SJSA1 (cell line): ENCODE results near the gene GADD45GIP1. TPM values are rescaled to one million over a fixed set of nuclear protein-coding genes. Genes with fewer than 3 reads are reported as not detected.
"Not testable (repeated sequence)": the region's sequence is repeated elsewhere in the genome, so short reads cannot be mapped to it uniquely, and the experiment has no call there.

Experiments used
- DNase-seq, 2 experiments: peaks; one replicate each; pipeline ENCODE4 v3.0.0-alpha.2; 2015 to 2020; ENCODE audit warnings: low spot score in 2 of 2, low read depth in 1 of 2
- H3K27ac ChIP-seq: fragments of 250-450 bp; sonication (Bioruptor Pico); 2 replicates; pipeline ENCODE4 v1.5.1; 2020; ENCODE audit warnings: mild to moderate bottlenecking, moderate library complexity
- H3K27me3 ChIP-seq: fragments of 250-450 bp; sonication (Bioruptor Pico); replicated peaks from 2 replicates; pipeline ENCODE4 v1.5.1; 2020; ENCODE audit warnings: mild to moderate bottlenecking, moderate library complexity
- H3K36me3 ChIP-seq: fragments of 250-450 bp; sonication (Bioruptor Pico); 2 replicates; pipeline ENCODE4 v1.5.1; 2020; ENCODE audit warnings: mild to moderate bottlenecking
- H3K4me1 ChIP-seq: fragments of 250-450 bp; sonication (Bioruptor Pico); replicated peaks from 2 replicates; pipeline ENCODE4 v1.6.1; 2021; ENCODE audit warnings: mild to moderate bottlenecking
- H3K4me3 ChIP-seq: fragments of 250-450 bp; sonication (Bioruptor Pico); 2 replicates; pipeline ENCODE4 v1.5.1; 2020; ENCODE audit warnings: mild to moderate bottlenecking
- H3K9me3 ChIP-seq: fragments of 250-450 bp; sonication (Bioruptor Pico); replicated peaks from 2 replicates; pipeline ENCODE4 v1.5.1; 2020; ENCODE audit warnings: mild to moderate bottlenecking
- total RNA-seq: library from RNA; depleted of rRNA; stranded (reverse); fragments of >200 nt; shearing (Covaris generic); gene quantifications from 2 replicates; pipeline ENCODE4 v1.2.3, GENCODE V29; 2014

GADD45GIP1 gene
- total RNA-seq, 1 experiment from 2014 or later, result 75.7 TPM

DNA sequence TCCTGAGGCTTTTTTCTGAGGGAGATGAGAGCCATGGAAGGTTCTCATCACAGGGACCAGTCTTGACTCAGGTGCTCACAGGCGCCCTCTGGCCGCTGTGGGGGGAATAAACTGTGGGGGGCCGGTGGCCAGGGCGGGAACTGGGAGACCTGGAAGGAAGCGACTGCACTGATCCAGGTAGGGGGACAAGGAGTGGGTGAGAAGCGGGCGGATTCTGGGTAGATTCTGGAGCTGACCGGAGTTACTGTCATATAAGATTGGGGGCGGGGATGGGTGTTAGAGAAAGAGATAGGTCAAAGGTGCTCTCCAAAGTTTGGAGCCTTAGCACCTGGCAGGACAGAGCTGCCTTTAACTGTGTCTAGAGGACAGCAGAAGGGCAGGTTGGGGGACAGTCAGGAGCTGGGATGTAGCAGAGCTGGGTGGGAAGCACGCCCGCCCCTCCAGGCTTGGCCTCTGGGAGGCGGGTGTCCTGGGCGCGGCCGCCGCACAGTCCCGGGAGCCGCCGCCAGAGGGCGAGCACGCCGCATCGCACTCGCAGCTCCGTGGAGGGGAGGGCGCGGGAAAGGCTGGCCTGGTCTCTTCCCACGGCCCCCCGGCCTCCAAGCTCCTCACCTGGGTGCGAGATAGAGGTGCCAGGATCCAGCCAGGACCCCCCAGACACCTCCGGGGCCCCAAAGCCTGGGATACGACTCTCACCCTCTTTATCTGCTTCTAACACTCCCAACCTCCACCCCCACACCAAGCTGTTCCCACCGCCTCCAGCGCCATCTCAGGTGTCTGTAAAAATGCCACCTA is 8.2 kb upstream of the GADD45GIP1 start:
- DNase-seq, result peak; percentile 82 to 87

GRCh38 chr19:12959481-12959880 is 2.5 kb upstream of the GADD45GIP1 start:
- Histone ChIP-seq H3K9me3 (no peaks in the 10 kb centered on the region), H3K36me3 (peaks cover 24% of the 10 kb centered on the region), H3K4me3 (no peak overlapping the region), H3K27ac (no peak overlapping the region), H3K4me1 (peaks cover 10% of the 10 kb centered on the region), H3K27me3 (no peaks in the 10 kb centered on the region)
- DNase-seq, result no peak

More for the DNA sequence above, 8.2 kb upstream of the GADD45GIP1 start:
- Histone ChIP-seq H3K36me3 (no peaks in the 10 kb centered on the region), H3K9me3 (no peaks in the 10 kb centered on the region), H3K27ac (no peak overlapping the region), H3K4me3 (peak overlapping the region; percentile 24), H3K27me3 (no peaks in the 10 kb centered on the region), H3K4me1 (peaks cover 7% of the 10 kb centered on the region)

GRCh38 chr19:12957389-12957952 is 448 bp upstream of the GADD45GIP1 start:
- Histone ChIP-seq H3K4me3 (peak overlapping the region; percentile 96), H3K4me1 (peaks cover 13% of the 10 kb centered on the region), H3K27ac (peak overlapping the region; percentile 78; the same call in 1 of the 2 replicates), H3K36me3 (peaks cover 45% of the 10 kb centered on the region)
- H3K9me3 ChIP-seq, H3K27me3 ChIP-seq, DNase-seq: not testable (repeated sequence)

DNA sequence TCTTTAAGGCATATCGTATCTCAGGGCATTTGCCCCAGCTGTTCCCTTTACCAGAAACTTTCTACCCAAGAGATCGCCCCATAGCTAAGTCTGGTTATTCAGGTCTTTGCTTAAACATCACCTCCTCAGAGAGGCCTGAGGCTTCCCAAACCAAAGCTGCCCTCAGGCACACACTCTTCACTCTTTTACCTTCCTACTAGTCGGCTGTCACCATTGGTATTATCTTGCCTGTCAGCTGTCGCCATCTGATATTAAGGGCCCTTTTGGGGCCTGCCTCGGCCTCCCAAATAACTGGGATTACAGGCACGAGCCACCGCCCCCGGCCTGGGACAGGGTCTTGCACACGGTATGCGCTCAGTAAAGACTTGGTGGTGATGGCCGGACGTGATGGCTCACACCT is 1.0 kb downstream of the GADD45GIP1 start:
- no peak overlapping the region for H3K27ac ChIP-seq
- H3K4me3 ChIP-seq, result peak overlapping the region; percentile 96
- no peaks in the 10 kb centered on the region for H3K27me3 ChIP-seq
- H3K9me3 ChIP-seq, result no peaks in the 10 kb centered on the region
- H3K36me3 ChIP-seq, result peaks cover 59% of the 10 kb centered on the region
- H3K4me1 ChIP-seq, result peaks cover 15% of the 10 kb centered on the region
- DNase-seq, result no peak

- not testable (repeated sequence) for H3K9me3 ChIP-seq, DNase-seq, H3K27ac ChIP-seq, H3K4me3 ChIP-seq, H3K27me3 ChIP-seq
- Histone ChIP-seq H3K4me1 (peaks cover 15% of the 10 kb centered on the region), H3K36me3 (peaks cover 63% of the 10 kb centered on the region)
Measured at GRCh38 chr19:12955575-12955974, 1.4 kb downstream of the GADD45GIP1 start.

DNA sequence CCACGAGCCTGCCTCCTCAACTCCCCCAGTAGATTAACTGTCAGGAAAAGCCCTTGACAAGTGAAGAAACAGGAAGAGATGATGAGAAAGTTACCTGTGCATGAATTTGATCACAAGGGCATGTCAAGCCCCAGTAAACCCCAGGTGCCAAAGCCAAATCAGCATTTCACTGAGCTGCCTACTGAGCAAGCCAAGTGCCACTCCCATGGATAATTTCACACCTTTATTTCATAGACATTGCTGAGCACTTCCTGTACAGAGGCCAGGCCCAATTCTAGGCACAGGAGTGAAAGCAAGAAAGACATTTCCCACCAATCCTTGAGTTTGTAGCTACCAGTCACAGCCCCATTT is 2.4 kb downstream of the GADD45GIP1 start:
- Histone ChIP-seq H3K4me3 (no peak overlapping the region), H3K9me3 (no peaks in the 10 kb centered on the region), H3K36me3 (peaks cover 73% of the 10 kb centered on the region), H3K4me1 (peaks cover 15% of the 10 kb centered on the region), H3K27ac (no peak overlapping the region), H3K27me3 (no peaks in the 10 kb centered on the region)
- no peak for DNase-seq

GRCh38 chr19:12953799-12954611 is 3.0 kb downstream of the GADD45GIP1 start:
- Histone ChIP-seq H3K9me3 (no peaks in the 10 kb centered on the region), H3K27ac (no peak overlapping the region), H3K4me3 (no peak overlapping the region), H3K4me1 (peaks cover 15% of the 10 kb centered on the region), H3K36me3 (peaks cover 79% of the 10 kb centered on the region), H3K27me3 (no peaks in the 10 kb centered on the region)
- no peak for DNase-seq

GRCh38 chr19:12953138-12953798 is 3.8 kb downstream of the GADD45GIP1 start:
- DNase-seq, result no peak
- peaks cover 15% of the 10 kb centered on the region for H3K4me1 ChIP-seq
- no peaks in the 10 kb centered on the region for H3K27me3 ChIP-seq
- peaks cover 87% of the 10 kb centered on the region for H3K36me3 ChIP-seq
- H3K4me3 ChIP-seq, result no peak overlapping the region
- peak overlapping the region; percentile 46; the same call in 1 of the 2 replicates for H3K27ac ChIP-seq
- no peaks in the 10 kb centered on the region for H3K9me3 ChIP-seq

- peaks cover 93% of the 10 kb centered on the region for H3K36me3 ChIP-seq
- no peaks in the 10 kb centered on the region for H3K9me3 ChIP-seq
- H3K27ac ChIP-seq, result peak overlapping the region; percentile 46; the same call in 1 of the 2 replicates
- no peaks in the 10 kb centered on the region for H3K27me3 ChIP-seq
- no peak overlapping the region for H3K4me3 ChIP-seq
- no peak for DNase-seq
- peaks cover 15% of the 10 kb centered on the region for H3K4me1 ChIP-seq
Measured at GRCh38 chr19:12952488-12953137, 4.4 kb downstream of the GADD45GIP1 start.

DNA sequence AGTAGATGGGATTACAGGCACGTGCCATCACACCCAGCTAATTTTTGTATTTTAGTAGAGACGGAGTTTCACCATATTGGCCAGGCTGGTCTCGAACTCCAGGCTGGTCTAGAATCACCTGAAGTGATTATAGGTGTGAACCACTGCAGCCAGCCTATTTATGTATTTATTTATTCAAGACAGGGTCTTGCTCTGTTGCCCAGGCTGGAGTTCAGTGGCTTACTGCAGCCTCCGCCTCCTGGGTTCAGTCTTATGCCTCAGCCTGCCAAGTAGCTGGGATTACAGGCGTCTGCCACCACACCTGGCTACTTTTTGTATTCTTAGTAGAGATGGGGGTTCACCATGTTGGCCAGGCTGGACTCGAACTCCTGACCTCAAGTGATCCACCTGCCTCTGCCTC is 5.0 kb downstream of the GADD45GIP1 start:
- not testable (repeated sequence) for H3K4me3 ChIP-seq, DNase-seq, H3K27me3 ChIP-seq, H3K9me3 ChIP-seq
- Histone ChIP-seq H3K4me1 (peaks cover 17% of the 10 kb centered on the region), H3K36me3 (peaks cover 98% of the 10 kb centered on the region), H3K27ac (0 out of 2 replicates have a peak overlapping the region, but pooled peaks have one; percentile 46)

DNA sequence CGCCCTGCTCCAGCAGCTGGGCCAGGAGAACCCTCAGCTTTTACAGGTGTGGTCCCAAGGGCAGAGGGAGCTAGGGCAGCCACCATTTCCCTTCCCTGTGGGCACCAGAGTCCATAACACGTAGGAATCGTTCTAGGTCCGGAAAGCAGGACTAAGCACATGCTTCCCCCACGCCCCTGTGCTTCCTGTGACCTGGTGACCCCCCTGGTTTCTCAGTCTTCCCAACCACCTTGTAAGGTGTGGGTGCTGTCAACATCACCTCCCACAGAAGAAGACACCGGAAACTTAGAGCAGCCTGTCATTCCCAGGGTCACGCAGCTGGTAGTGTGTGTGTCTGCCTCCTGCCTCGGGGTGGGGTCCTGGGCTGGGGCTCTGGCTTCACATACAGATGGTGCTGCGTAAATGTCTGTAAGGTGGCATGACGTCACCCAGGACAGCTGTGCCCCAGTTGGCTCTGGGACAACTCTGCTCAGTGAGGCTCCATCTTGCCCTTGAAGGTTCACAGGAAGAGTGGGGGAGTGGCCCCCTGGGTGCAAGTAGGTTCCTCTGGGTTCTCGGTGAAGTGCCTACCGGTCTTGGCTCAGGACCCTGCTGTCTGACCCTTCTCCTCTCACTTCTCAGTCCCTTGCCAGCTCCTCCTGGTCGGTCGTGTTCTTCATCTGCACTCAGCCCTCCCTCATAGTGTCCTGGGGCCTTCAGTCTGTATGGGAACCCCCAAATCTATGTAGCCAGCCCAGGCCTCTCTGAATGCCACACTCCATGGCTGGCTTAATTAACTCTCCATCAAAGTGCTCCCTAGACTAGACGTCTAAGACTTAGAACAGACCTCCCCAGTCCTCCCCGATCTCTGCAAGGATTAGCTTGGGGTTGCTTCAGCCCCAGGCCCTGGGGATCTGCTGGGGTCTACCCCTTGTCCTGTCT is 7.4 kb downstream of the GADD45GIP1 start:
- no peak for DNase-seq
- H3K4me3 ChIP-seq, result no peak overlapping the region
- no peaks in the 10 kb centered on the region for H3K27me3 ChIP-seq
- peaks cover 95% of the 10 kb centered on the region for H3K36me3 ChIP-seq
- peaks cover 12% of the 10 kb centered on the region for H3K4me1 ChIP-seq
- H3K27ac ChIP-seq, result no peak overlapping the region
- H3K9me3 ChIP-seq, result no peaks in the 10 kb centered on the region

- Histone ChIP-seq H3K4me1 (peaks cover 12% of the 10 kb centered on the region), H3K9me3 (no peaks in the 10 kb centered on the region), H3K4me3 (no peak overlapping the region), H3K27ac (no peak overlapping the region), H3K27me3 (no peaks in the 10 kb centered on the region), H3K36me3 (peaks cover 93% of the 10 kb centered on the region)
- DNase-seq, result no peak
Measured at GRCh38 chr19:12948612-12949362, 8.2 kb downstream of the GADD45GIP1 start.
